GM19397 (cell line): Measurements from ENCODE around the gene MYO5B.
A peak's percentile ranks its signal among the peaks of the same experiment; 100 is the strongest.

ENCODE experiments used
- ATAC-seq: cut with Tn5 transposase; IDR thresholded peaks from one replicate; pipeline ENCODE4 v1.9.1; 2021; ENCODE audit warnings: mild to moderate bottlenecking, moderate library complexity; ENCODE audit not compliant: unreplicated experiment

The MYO5B gene

GRCh38 chr18:50027996-50028395 lies 167.0 kb downstream of the MYO5B start:
- no peak for ATAC-seq

- no peak for ATAC-seq
Measured at GRCh38 chr18:50024466-50024865, 170.5 kb downstream of the MYO5B start.

- ATAC-seq = no peak
Measured at GRCh38 chr18:50022985-50023384, 172.0 kb downstream of the MYO5B start.

GRCh38 chr18:50014606-50015005 lies 180.3 kb downstream of the MYO5B start:
- no peak for ATAC-seq

GRCh38 chr18:50013363-50014138 lies 181.4 kb downstream of the MYO5B start:
- ATAC-seq = no peak

GRCh38 chr18:50011813-50012435 lies 183.0 kb downstream of the MYO5B start:
- no peak for ATAC-seq

- peak; percentile 75 for ATAC-seq
Measured at GRCh38 chr18:50009773-50010335, 185.1 kb downstream of the MYO5B start.

GRCh38 chr18:50008306-50008705 lies 186.6 kb downstream of the MYO5B start:
- no peak for ATAC-seq

GRCh38 chr18:50006470-50007046 lies 188.4 kb downstream of the MYO5B start:
- no peak for ATAC-seq

GRCh38 chr18:50004013-50004412 lies 190.9 kb downstream of the MYO5B start:
- no peak for ATAC-seq

- no peak for ATAC-seq
Measured at GRCh38 chr18:50002781-50003180, 192.2 kb downstream of the MYO5B start.

GRCh38 chr18:50000227-50000626 lies 194.7 kb downstream of the MYO5B start:
- ATAC-seq = no peak

GRCh38 chr18:49999128-49999527 lies 195.8 kb downstream of the MYO5B start:
- ATAC-seq = no peak

- ATAC-seq = no peak
Measured at GRCh38 chr18:49997558-49997957, 197.4 kb downstream of the MYO5B start.

- no peak for ATAC-seq
Measured at GRCh38 chr18:49994410-49994809, 200.5 kb downstream of the MYO5B start.

- ATAC-seq = no peak
Measured at GRCh38 chr18:49993299-49993698, 201.6 kb downstream of the MYO5B start.

GRCh38 chr18:49988733-49989132 lies 206.2 kb downstream of the MYO5B start:
- no peak for ATAC-seq

GRCh38 chr18:49988101-49988500 lies 206.8 kb downstream of the MYO5B start:
- ATAC-seq = no peak

GRCh38 chr18:49985236-49985635 lies 209.7 kb downstream of the MYO5B start:
- no peak for ATAC-seq

- no peak for ATAC-seq
Measured at GRCh38 chr18:49980896-49981295, 214.1 kb downstream of the MYO5B start.

- no peak for ATAC-seq
Measured at GRCh38 chr18:49976795-49977560, 218.0 kb downstream of the MYO5B start.
